C4-2B (cell line): ENCODE measurements around the gene KCNAB1.

Source experiments
- ZFX ChIP-seq: fragments of 450-650 bp; IDR thresholded peaks from 2 replicates; pipeline ENCODE4 v1.6.1; 2017
- TF ChIP-seq, protein P1 (sequence below): fragments of 450-650 bp; conservative IDR thresholded peaks from 2 replicates; pipeline ENCODE4 v1.5.1; 2017; ENCODE audit warnings: mild to moderate bottlenecking

DNA sequence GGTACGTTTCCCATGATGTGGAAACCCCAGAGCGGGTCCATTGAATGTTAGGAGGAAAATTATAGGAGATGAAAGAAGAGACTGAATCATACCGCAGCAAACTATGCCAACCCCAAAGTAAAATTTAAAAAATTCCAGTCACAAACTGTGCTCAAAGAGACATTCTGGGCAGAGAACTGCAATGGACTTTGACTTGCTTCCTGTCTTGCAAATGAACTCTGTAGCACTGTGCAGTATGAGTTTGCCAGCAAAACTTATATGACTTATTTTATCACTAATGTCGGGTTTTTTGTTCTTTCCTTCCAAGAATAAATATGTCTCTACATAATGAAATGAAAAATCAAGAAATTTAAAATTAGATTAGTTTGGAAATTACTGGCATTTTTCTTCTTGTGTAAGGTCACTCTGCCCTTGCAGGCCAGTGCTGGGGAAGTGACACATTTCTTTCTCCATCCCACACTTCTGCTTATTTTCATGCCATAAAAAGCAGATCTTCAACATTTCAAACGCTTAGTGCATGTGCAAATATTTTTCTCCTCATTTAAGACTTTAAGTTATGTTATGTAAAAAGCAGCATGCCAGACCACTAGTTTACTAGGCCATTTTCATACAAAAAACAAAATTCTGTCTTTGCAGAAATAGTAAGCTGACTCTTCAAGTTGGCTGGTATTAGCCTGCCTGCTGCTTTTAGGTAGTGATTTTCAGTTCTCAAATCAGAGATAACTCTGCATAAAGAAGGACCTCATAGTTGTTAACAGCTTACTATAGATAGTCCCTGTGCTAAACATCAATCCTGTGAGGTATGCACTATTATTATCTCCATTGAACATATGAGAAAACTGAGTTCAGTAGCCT lies 466.8 kb downstream of the KCNAB1 start:
- TF ChIP-seq, protein P1, sequence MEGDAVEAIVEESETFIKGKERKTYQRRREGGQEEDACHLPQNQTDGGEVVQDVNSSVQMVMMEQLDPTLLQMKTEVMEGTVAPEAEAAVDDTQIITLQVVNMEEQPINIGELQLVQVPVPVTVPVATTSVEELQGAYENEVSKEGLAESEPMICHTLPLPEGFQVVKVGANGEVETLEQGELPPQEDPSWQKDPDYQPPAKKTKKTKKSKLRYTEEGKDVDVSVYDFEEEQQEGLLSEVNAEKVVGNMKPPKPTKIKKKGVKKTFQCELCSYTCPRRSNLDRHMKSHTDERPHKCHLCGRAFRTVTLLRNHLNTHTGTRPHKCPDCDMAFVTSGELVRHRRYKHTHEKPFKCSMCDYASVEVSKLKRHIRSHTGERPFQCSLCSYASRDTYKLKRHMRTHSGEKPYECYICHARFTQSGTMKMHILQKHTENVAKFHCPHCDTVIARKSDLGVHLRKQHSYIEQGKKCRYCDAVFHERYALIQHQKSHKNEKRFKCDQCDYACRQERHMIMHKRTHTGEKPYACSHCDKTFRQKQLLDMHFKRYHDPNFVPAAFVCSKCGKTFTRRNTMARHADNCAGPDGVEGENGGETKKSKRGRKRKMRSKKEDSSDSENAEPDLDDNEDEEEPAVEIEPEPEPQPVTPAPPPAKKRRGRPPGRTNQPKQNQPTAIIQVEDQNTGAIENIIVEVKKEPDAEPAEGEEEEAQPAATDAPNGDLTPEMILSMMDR = no peak
- TF ChIP-seq ZFX = no peak
